Astrocyte (in vitro differentiated cells and primary cell): ENCODE results near the gene PIM1. TPM values are rescaled to one million over a fixed set of nuclear protein-coding genes. Genes with fewer than 3 reads are reported as not detected.

Experiments
- DNase-seq: peaks from one replicate; pipeline ENCODE4 v3.0.0-alpha.2; 2010; ENCODE audit warnings: low read depth
- FAIRE-seq: peaks from 2 replicates; lab custom pipeline; 2011; peaks lifted over from hg19 to GRCh38; lab: Jason Lieb, UNC
- H2AFZ ChIP-seq: 2 replicates; pipeline ENCODE4 v1.6.0; 2012; ENCODE audit warnings: low read depth, low read length, inconsistent platforms
- H3K27ac ChIP-seq: 2 replicates; pipeline ENCODE4 v1.5.1; 2011; ENCODE audit warnings: low read depth, low read length, inconsistent platforms
- H3K27me3 ChIP-seq: 2 replicates; pipeline ENCODE4 v1.6.0; 2011; ENCODE audit warnings: low read length, inconsistent platforms; ENCODE audit not compliant: insufficient read depth
- H3K36me3 ChIP-seq: 2 replicates; pipeline ENCODE4 v1.5.1; 2011; ENCODE audit warnings: low read length, inconsistent platforms; ENCODE audit not compliant: insufficient read depth
- H3K4me1 ChIP-seq: 2 replicates; pipeline ENCODE4 v1.5.1; 2011; ENCODE audit warnings: low read length, inconsistent platforms; ENCODE audit not compliant: insufficient read depth
- H3K4me2 ChIP-seq: 2 replicates; pipeline ENCODE4 v1.6.0; 2012; ENCODE audit warnings: low read length, inconsistent platforms
- H3K4me3 ChIP-seq: 2 replicates; pipeline ENCODE4 v1.5.1; 2011; ENCODE audit warnings: low read depth, mild to moderate bottlenecking, low read length, inconsistent platforms; ENCODE audit not compliant: insufficient read depth
- H3K79me2 ChIP-seq: 2 replicates; pipeline ENCODE4 v1.6.0; 2012; ENCODE audit warnings: mild to moderate bottlenecking, low read length, inconsistent platforms; ENCODE audit not compliant: insufficient read depth
- H3K9ac ChIP-seq: 2 replicates; pipeline ENCODE4 v1.6.0; 2012; ENCODE audit warnings: mild to moderate bottlenecking, low read length, inconsistent platforms
- H3K9me3 ChIP-seq: 2 replicates; pipeline ENCODE4 v1.5.1; 2012; ENCODE audit warnings: low read depth, mild to moderate bottlenecking, low read length, inconsistent platforms; ENCODE audit not compliant: insufficient read depth
- H4K20me1 ChIP-seq: 2 replicates; pipeline ENCODE4 v1.6.0; 2012; ENCODE audit warnings: low read length, inconsistent platforms; ENCODE audit not compliant: insufficient read depth
- H3K27ac Mint-ChIP-seq: one replicate; pipeline ENCODE4 v1.8.0; 2021; ENCODE audit warnings: mild to moderate bottlenecking, mixed read lengths; ENCODE audit not compliant: unreplicated experiment
- H3K27me3 Mint-ChIP-seq: one replicate; pipeline ENCODE4 v1.8.0; 2021; ENCODE audit warnings: low read depth, mixed read lengths; ENCODE audit not compliant: unreplicated experiment
- H3K36me3 Mint-ChIP-seq: one replicate; pipeline ENCODE4 v1.8.0; 2021; ENCODE audit warnings: low read depth, mixed read lengths; ENCODE audit not compliant: unreplicated experiment
- H3K4me1 Mint-ChIP-seq: one replicate; pipeline ENCODE4 v1.8.0; 2021; ENCODE audit warnings: low read depth, mixed read lengths; ENCODE audit not compliant: unreplicated experiment
- H3K4me3 Mint-ChIP-seq: one replicate; pipeline ENCODE4 v1.8.0; 2021; ENCODE audit warnings: mild to moderate bottlenecking, moderate library complexity, mixed read lengths; ENCODE audit not compliant: unreplicated experiment
- H3K9me3 Mint-ChIP-seq: one replicate; pipeline ENCODE4 v1.8.0; 2021; ENCODE audit warnings: mild to moderate bottlenecking, mixed read lengths; ENCODE audit not compliant: unreplicated experiment
- EZH2 ChIP-seq: IDR thresholded peaks from 2 replicates; pipeline ENCODE4 v1.6.1; 2012; ENCODE audit warnings: mild to moderate bottlenecking, low read length, inconsistent platforms; ENCODE audit not compliant: insufficient read depth
- total RNA-seq: library from RNA; stranded (reverse); gene quantifications from 2 replicates; pipeline ENCODE4 v1.2.1, GENCODE V29; 2021
- TF ChIP-seq, protein P1 (sequence below): IDR thresholded peaks from 2 replicates; pipeline ENCODE4 v1.5.1; 2011; ENCODE audit warnings: low read depth, mild to moderate bottlenecking, inconsistent platforms, low read length, moderate library complexity; ENCODE audit not compliant: insufficient read depth

PIM1 gene
- total RNA-seq, 1 donor from 2014 or later: 32.1 TPM

DNA sequence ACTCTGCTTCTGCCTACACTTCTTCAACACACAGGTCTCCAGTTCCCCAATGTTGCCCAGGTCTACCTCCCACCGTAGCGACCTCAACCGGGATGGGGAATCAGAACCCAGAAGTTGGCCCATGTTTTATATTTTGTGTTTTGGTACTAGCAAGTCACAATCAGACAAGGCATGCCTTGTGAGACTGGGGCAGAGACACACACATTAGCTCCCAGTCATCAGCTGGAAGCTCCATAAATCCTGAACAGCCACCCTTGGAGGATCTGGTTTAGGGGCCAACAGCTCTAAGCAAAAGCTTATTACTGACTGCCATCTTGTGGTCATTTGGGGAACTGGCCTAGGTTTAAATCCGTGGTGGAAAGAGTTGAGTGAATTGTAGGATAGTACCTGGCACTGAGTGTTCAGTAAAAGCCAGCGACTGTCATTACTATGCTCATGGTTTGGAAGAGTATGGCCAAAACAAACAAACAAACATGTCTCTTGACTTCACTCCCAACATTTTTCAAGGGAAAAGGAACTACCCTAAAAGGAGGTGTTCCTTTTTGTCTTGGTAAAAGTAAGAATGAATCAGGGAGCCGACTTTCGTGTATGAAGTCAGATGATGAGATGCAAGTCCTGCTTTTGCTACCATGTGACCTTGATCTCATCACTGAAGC, 40.5 kb downstream of the PIM1 start:
- Histone ChIP-seq H3K27ac (no peak overlapping the region), H3K27me3 (peaks cover 3% of the 10 kb centered on the region), H4K20me1 (no peaks in the 10 kb centered on the region), H3K4me1 (no peaks in the 10 kb centered on the region), H3K36me3 (no peaks in the 10 kb centered on the region), H3K4me2 (no peak overlapping the region), H3K79me2 (no peaks in the 10 kb centered on the region), H3K9me3 (no peaks in the 10 kb centered on the region), H3K4me3 (no peak overlapping the region), H2AFZ (peak overlapping the region; percentile 44), H3K9ac (peak overlapping the region; percentile 9)
- no peak overlapping the region for H3K4me3 Mint-ChIP-seq
- no peaks in the 10 kb centered on the region for H3K27me3 Mint-ChIP-seq
- TF ChIP-seq, protein P1, sequence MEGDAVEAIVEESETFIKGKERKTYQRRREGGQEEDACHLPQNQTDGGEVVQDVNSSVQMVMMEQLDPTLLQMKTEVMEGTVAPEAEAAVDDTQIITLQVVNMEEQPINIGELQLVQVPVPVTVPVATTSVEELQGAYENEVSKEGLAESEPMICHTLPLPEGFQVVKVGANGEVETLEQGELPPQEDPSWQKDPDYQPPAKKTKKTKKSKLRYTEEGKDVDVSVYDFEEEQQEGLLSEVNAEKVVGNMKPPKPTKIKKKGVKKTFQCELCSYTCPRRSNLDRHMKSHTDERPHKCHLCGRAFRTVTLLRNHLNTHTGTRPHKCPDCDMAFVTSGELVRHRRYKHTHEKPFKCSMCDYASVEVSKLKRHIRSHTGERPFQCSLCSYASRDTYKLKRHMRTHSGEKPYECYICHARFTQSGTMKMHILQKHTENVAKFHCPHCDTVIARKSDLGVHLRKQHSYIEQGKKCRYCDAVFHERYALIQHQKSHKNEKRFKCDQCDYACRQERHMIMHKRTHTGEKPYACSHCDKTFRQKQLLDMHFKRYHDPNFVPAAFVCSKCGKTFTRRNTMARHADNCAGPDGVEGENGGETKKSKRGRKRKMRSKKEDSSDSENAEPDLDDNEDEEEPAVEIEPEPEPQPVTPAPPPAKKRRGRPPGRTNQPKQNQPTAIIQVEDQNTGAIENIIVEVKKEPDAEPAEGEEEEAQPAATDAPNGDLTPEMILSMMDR: peak; percentile 99
- no peak for TF ChIP-seq EZH2
- H3K27ac Mint-ChIP-seq: no peak overlapping the region
- H3K36me3 Mint-ChIP-seq: no peaks in the 10 kb centered on the region
- H3K4me1 Mint-ChIP-seq: peaks cover 15% of the 10 kb centered on the region
- peak; percentile 60 for FAIRE-seq
- DNase-seq: peak; percentile 62
- no peaks in the 10 kb centered on the region for H3K9me3 Mint-ChIP-seq

DNA sequence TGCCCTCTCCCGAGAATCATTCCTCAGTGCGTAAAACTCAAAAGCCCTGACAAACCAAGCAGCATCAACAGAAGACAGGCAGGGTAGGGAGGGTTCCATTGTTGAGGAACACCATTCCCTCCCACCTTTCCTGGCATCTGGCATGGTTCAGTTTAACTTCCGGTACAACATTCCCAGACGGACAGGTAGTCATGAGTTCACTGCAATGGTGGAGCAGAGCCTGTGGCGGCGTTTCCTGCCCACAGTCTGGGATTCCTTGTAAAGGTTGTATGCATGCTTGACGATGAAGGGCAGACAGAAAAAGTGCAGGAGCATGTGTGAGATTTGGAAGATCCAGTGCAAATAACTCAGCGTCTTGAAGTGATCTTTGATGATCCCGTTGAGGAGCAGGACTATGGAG, 42.3 kb downstream of the PIM1 start:
- no peak overlapping the region for H3K27ac ChIP-seq
- no peaks in the 10 kb centered on the region for H3K9me3 ChIP-seq
- no peaks in the 10 kb centered on the region for H3K79me2 ChIP-seq
- H3K27me3 Mint-ChIP-seq: no peaks in the 10 kb centered on the region
- DNase-seq: no peak
- FAIRE-seq: no peak
- peaks cover 10% of the 10 kb centered on the region for H3K4me1 Mint-ChIP-seq
- no peaks in the 10 kb centered on the region for H3K36me3 Mint-ChIP-seq
- no peaks in the 10 kb centered on the region for H4K20me1 ChIP-seq
- H3K27me3 ChIP-seq: peaks cover 3% of the 10 kb centered on the region
- H3K9ac ChIP-seq: no peak overlapping the region
- TF ChIP-seq EZH2: no peak
- TF ChIP-seq, protein P1: no peak
- no peak overlapping the region for H3K4me3 Mint-ChIP-seq
- H2AFZ ChIP-seq: no peak overlapping the region
- H3K4me2 ChIP-seq: no peak overlapping the region
- H3K27ac Mint-ChIP-seq: no peak overlapping the region
- H3K36me3 ChIP-seq: no peaks in the 10 kb centered on the region
- no peak overlapping the region for H3K4me3 ChIP-seq
- no peaks in the 10 kb centered on the region for H3K9me3 Mint-ChIP-seq
- no peaks in the 10 kb centered on the region for H3K4me1 ChIP-seq

DNA sequence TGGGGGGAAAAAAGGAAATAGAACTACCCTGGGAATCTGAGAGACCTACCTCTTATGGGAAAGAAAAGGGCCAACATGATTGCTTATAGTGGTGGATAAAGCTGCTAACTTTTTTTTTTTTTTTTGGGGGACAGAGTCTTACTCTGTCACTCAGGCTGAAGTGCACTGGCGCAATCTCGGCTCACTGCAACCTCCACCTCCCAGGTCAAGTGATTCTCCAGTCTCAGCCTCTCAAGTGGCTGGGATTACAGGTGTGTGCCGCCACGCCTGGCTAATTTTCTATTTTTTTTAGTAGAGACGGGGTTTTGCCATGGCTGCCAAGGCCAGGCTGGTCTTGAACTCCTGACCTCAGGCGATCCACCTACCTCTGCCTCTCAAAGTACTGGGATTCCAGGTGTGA, 48.1 kb downstream of the PIM1 start:
- FAIRE-seq (no peak), DNase-seq (no peak)
- Mint-ChIP-seq H3K9me3 (no peaks in the 10 kb centered on the region), H3K27me3 (no peaks in the 10 kb centered on the region), H3K36me3 (no peaks in the 10 kb centered on the region), H3K4me1 (peaks cover 4% of the 10 kb centered on the region), H3K4me3 (no peak overlapping the region), H3K27ac (no peak overlapping the region)
- Histone ChIP-seq H3K4me3 (no peak overlapping the region), H2AFZ (no peak overlapping the region), H3K9me3 (no peaks in the 10 kb centered on the region), H3K9ac (no peak overlapping the region), H3K4me2 (no peak overlapping the region), H4K20me1 (no peaks in the 10 kb centered on the region), H3K27ac (no peak overlapping the region), H3K36me3 (no peaks in the 10 kb centered on the region), H3K4me1 (peaks cover 5% of the 10 kb centered on the region), H3K27me3 (no peaks in the 10 kb centered on the region), H3K79me2 (no peaks in the 10 kb centered on the region)
- TF ChIP-seq, protein P1: no peak
- TF ChIP-seq EZH2: no peak
